NCI-H446 (cell line): ENCODE data around the gene VSX2.
"Not testable (repeated sequence)": the region's sequence is repeated elsewhere in the genome, so short reads cannot be mapped to it uniquely, and the experiment has no call there.

Source experiments
- DNase-seq, 2 experiments: peaks; one replicate each; lab custom pipeline; 2025; lab: John Stamatoyannopoulos, UW

VSX2 gene

GRCh38 chr14:74259513-74259912 is 20.3 kb downstream of the VSX2 start:
- DNase-seq, result no peak

DNA sequence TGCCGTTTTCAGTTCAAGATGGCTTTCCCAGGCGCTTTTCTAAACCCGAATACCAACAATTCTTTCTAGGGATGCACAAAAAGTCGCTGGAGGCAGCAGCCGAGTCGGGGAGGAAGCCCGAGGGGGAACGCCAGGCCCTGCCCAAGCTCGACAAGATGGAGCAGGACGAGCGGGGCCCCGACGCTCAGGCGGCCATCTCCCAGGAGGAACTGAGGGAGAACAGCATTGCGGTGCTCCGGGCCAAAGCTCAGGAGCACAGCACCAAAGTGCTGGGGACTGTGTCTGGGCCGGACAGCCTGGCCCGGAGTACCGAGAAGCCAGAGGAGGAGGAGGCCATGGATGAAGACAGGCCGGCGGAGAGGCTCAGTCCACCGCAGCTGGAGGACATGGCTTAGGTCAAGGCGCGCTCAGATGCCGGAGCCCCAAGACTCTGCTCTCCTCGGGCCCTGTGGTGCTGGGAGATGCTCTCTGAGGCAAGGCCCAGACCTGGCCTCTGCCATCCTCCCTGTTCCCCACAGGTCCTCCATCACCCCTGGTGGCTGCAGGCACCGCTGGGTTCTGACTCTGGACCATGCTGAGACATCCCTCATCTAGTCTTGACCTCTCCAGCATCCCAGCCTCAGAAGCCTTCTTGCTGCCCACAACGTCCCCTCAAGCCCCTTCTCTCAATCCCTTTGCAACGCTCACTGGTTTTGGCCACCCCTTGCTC is 21.4 kb downstream of the VSX2 start:
- no peak for DNase-seq

GRCh38 chr14:74261288-74261687 is 22.0 kb downstream of the VSX2 start:
- peak in 1 of 2 experiments; percentile 46 for DNase-seq

- DNase-seq, result no peak
These were observed 22.8 kb downstream of the VSX2 start for GRCh38 chr14:74262076-74262475.

GRCh38 chr14:74263181-74263580 is 23.9 kb downstream of the VSX2 start:
- DNase-seq, result no peak

GRCh38 chr14:74263921-74264320 is 24.7 kb downstream of the VSX2 start:
- no peak for DNase-seq

- no peak for DNase-seq
These were observed 26.2 kb downstream of the VSX2 start for GRCh38 chr14:74265301-74265965.

- no peak for DNase-seq
These were observed 28.3 kb downstream of the VSX2 start for GRCh38 chr14:74267588-74267987.

- DNase-seq, result not testable (repeated sequence)
These were observed 31.3 kb downstream of the VSX2 start for GRCh38 chr14:74270382-74271177.

- DNase-seq, result no peak
These were observed 32.1 kb downstream of the VSX2 start for GRCh38 chr14:74271365-74271764.

DNA sequence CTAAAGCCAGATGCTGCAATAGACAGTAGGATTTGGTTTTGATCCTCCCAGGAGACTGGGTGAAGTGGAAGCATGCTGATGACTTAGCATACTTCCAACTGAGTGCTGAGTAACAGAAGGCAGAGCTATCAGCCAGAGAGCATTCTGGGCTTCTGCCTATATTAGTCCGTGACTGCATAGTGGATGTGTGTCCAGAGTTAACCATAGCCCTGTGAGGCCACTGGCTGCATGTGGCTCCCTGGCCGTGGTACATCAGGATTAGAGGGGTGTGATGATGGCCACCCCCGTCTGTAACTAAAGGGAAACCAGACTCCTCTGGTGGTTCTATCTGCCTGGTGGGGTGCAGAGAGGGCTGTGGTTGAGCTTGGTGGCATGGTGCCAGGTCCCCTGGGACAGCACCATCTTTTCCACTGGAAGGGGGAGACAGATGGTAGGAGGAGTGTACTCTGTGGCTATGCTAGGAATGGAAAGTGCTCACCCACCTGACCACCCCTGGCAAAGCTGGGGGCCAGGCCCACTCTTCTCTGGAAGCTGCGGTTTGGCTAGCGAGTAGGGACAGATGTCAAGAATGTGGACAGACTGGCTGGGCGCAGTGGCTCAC is 36.1 kb downstream of the VSX2 start:
- peak in 1 of 2 experiments; percentile 45 for DNase-seq

- DNase-seq, result no peak
These were observed 38.8 kb downstream of the VSX2 start for GRCh38 chr14:74278080-74278479.

- DNase-seq, result no peak
These were observed 41.8 kb downstream of the VSX2 start for GRCh38 chr14:74281069-74281468.

GRCh38 chr14:74286736-74287135 is 47.5 kb downstream of the VSX2 start:
- DNase-seq, result no peak

GRCh38 chr14:74289801-74290200 is 50.6 kb downstream of the VSX2 start:
- no peak for DNase-seq

DNA sequence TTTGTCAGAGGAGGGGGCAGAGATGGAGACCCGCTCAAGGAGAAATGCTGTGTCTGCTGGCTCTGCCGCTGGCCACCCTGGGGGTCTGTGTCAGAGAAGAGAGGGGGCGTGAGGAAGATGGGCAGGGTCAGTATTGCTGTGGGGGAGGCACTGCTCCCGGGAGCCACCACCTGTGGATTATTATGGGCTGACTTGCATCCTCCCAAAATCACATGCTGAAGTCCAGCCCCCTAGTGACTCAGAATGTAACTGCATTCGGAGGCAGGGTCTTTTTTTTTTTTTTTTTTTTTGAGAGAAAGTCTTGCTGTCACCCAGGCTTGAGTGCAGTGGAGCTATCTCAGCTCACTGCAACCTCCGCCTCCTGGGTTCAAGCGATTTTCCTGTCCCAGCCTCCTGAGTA is 51.2 kb downstream of the VSX2 start:
- peak in 1 of 2 experiments; percentile 20 for DNase-seq

DNA sequence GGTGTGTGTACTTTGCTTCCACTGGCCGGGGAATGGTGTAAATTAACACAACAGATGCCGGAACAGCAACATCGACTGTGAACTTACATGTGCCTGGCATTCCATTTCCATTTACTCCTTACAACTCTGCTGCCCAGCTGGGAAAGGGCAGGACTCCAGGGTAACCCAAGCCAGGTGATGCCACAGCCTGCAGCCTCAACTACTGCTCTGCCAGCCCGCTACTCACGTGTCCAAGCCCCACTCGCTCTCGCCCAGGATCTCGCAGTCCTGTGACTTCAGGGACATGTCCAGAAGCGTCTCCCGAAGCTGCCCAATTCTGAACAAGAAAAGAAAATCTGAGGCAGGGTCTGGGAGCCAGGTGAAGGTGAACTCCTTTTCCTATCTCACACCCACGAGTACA is 52.8 kb downstream of the VSX2 start:
- DNase-seq, result no peak

GRCh38 chr14:74293606-74294005 is 54.4 kb downstream of the VSX2 start:
- DNase-seq, result no peak

DNA sequence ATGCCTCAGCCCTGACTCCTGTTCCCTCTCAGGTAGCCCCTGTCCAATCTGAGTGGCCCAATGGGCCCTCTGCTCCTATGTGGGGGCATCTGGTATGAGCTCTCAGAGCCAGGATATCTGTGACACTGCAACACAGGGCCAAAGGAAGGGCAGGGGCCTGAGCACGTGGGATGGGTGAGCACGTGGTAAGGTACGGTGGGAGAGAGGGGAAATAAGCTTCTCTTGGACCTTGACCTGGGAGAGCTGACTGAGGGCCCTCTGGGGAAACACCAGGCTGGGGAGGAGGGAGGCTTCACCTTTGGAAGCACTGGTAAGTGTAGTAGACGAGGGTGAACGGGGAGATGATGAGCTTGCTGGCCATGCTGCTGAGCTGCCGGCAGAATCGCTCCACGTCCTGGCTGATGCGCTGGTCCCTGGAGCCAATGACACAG is 56.8 kb downstream of the VSX2 start:
- DNase-seq, result no peak

DNA sequence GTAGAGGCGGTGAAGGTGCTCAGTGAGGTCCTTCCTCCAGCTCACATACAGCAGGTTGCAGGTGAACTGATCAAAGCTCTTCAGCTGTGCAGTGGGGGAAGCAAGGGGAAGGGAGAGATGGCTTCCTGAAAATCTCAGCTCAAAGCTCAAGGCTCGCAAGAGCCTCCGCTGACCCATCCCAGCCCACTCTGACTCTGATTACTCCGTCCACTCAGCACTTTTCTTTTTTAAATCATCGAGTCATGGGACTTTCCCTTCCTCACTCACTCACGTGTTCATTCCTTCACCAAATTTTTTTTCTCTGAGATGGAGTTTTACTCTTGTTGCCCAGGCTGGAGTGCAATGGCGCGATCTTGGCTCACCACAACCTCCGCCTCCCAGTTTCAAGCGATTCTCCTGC is 58.7 kb downstream of the VSX2 start:
- no peak for DNase-seq

DNA sequence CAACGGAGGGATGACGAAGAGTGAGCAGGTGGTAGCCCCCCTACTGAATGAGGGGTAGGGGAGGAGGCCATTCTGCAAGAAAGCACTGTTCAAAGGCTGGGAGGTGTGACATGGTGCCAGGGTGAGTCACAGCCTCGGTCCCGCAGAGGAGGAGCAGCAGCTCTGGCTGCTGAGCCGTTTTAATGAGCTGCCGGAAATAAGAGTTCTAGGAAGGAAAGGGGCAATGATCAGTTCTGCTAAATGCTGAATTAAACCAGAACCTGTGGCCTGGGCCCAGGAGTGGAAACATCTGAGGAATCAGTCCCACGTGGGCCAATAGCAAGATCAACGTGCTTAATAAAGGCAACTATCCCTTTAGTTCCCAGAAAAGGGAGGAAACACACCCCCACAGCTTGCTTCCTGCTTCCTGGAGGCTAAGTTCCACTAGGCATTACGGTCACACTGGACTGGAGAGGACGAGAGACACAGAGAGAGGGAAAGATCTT is 59.9 kb downstream of the VSX2 start:
- DNase-seq, result no peak

DNA sequence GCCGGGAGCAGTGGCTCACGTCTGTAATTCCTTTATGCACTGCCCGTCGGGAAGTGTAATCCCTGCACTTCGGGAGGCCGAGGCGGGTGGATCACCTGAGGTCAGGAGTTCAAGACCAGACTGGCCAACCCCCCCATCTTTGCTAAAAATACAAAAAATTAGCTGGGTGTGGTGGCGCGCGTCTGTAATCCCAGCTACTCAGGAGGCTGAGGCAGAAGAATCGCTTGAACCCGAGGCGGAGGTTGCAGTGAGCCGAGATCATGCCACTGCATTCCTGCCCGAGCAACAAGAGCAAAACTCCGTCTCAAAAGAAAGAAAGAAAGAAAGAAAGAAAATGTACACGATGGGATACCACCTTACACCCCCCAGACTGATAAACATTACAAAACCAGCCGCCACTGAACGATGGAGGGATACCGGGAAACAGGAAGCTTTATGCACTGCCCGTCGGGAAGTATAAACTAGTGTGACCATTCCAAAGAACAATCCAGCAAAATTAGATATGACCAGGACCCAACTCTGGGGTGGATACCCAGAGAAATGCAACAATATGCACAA is 62.4 kb downstream of the VSX2 start:
- DNase-seq, result no peak
